MM.1S (cell line): ENCODE data around the gene AKR7A3.

Experiments used
- CTCF ChIP-seq: fragments of 300-600 bp; sonication (generic); IDR thresholded peaks from 2 replicates; pipeline ENCODE4 v1.5.1; 2016; ENCODE audit warnings: antibody characterized with exemption, low read length, mixed read lengths
- EZH2 ChIP-seq: fragments of 300-600 bp; sonication (generic); optimal IDR thresholded peaks from 2 replicates; pipeline ENCODE3; 2017; ENCODE audit warnings: low read depth, mild to moderate bottlenecking, antibody characterized with exemption, low read length, mixed read lengths
- EZH2phosphoT487 ChIP-seq: fragments of 300-600 bp; sonication (generic); IDR thresholded peaks from 2 replicates; pipeline ENCODE4 v1.6.1; 2018; ENCODE audit warnings: antibody characterized with exemption, low read length

- TF ChIP-seq CTCF: no peak
- no peak for TF ChIP-seq EZH2phosphoT487
- no peak for TF ChIP-seq EZH2
Measured at GRCh38 chr1:19300211-19300610, 11.6 kb upstream of the AKR7A3 start.
